ENCODE measurements around the gene DUSP12.

Gene DUSP12

DNA sequence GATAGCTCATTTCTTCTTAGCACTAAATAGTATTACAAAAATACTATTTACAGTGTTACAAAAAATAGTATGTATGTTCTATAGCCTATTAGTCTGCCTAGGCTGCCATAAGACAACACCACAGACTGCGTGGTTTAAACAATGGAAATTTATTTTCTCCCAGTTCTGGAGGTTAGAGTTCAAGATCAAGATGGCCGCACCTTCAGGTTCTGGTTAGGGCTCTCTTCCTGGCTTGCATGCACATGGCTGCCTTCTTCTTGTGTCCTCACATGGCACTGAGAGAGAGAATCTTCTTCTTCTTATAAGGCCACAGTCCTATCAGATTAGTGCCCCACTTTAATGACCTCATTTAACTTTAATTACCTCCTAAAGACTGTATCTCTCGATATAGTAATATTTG, 20.7 kb downstream of the DUSP12 start:
- DNase-seq (ENCODE audit: low read depth): no peak

DNA sequence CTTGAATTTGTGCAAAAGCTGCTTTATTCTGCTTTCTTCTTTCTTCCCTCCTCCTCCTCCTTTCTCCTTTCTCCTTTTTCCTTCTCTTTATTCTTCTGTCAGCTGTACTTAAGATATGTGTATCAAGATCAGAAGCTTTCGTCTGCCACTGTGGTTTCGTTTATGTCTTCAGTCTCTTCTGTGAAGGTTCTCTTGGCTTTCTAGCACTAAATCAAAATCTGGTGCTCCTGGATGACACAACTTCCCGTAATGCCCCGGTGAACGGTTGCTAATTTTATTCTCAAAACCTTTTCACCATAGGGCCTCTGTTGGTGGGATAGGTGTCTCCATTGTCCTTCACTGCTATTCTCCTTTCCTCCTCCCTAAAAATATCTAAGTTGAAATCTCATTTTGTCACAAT, 21.6 kb downstream of the DUSP12 start:
- no peak for DNase-seq (ENCODE audit: low read depth)

DNA sequence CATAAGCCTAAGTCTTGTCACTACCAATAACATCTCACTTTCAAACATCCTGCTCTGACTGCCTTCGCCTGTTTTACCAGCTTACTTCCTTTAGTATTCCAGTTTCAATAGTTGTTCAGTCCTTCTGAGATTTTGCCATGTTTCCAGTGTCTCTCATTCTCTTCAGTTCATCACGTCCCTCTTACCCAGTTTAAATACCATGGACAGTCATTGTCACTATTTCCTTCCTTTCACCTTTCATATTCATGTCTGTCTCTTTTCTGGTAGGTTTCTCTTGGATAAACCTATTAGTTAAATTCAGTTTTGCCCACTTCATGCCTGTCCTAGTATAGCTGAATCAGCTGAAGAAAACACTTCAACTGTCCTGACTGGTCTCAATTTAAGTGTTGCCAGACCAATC, 22.4 kb downstream of the DUSP12 start:
- DNase-seq (ENCODE audit: low read depth): no peak

DNA sequence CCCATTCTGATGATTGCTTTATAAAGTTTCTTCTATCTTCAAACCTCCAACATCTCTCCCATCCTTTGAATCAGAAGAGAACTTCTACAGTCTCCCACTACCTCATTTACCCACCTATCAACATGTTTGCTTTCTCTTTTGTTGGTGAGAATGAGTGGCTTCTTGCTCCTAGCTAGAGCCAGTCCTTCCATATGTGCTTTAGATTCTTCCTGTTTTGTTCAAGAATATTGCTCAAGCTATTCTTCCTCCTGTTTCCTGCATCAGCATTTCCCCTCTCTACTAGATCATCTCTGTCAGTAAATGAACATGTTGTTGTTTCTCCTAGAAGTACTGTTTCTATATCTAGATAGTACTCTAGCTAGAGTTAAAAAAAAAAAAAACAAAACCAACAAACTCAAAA, 22.8 kb downstream of the DUSP12 start:
- no peak for DNase-seq (ENCODE audit: low read depth)

DNA sequence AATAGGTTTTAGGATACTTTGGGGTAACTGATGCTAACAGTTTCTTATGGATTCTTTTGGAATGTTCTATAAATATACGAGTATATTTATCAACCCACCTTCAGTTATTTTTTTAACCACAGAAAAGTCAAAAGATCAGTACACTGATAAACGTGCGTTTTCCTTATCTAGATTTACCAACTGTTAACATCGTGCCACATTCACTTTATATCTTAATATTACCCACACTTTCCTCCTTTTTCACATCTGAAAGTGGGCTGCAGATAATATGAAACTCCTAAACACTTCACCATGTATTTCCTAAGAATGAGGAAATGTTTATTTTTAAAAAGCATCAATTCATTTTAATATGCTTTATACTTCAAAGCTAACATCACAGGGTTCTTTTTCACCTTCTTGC, 24.2 kb downstream of the DUSP12 start:
- DNase-seq (ENCODE audit: low read depth): no peak

DNA sequence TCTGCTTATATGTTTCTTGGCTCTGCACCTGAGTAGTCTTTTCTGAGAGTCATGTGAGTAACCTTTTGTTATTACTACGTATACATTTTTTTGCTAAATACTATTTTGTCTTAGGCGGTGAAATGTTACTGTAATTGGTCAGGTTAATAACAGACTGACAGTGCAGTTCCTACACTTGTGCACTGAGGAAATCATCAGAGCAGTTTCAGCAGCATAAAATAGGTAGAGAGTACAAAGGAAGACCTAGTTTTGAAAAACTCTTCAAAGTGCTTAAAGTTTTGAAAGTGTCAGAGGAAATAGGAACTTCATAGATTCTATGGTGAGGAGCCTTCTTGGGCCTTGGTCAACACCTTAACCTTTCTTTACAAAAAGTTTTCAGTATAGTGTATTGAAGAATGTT, 27.7 kb downstream of the DUSP12 start:
- DNase-seq (ENCODE audit: low read depth): no peak

DNA sequence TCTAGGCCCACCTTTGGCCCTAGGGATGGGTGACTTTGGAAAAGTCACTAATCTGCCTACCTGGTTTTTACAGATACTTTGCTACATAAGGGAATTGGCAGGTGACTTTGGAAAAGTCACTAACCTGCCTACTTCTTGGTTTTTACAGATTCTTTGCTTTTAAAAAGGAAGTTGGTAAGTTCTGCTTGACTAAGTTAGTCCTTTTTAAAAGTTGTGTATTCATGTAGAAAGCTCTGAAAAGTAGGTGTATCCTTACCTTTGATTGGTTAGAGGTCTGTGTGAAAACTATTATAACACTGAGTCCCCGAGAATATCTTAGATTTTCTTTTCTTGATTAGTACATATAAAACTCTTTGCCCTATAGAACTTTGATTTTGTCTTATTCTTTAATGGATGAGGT, 28.9 kb downstream of the DUSP12 start:
- no peak for DNase-seq (ENCODE audit: low read depth)

DNA sequence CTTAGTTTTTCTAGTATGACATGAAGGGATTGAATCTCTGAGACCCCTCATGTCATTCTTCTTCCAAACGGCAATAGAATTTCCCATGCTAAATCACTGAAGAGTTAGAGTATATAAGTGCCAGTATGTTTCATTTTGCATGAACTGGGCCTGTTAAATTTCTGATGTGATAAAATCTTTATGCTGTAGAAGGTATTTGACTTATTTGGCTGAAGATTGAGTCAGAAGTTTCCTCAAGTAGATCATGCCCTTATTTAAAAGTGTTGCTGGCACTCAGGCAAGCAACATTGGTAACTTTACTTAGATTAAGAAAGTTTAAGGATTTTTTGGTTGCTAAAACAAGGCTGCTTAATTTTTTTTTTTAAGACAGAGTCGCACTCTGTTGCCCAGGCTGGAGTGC, 29.8 kb downstream of the DUSP12 start:
- DNase-seq (ENCODE audit: low read depth): no peak

DNA sequence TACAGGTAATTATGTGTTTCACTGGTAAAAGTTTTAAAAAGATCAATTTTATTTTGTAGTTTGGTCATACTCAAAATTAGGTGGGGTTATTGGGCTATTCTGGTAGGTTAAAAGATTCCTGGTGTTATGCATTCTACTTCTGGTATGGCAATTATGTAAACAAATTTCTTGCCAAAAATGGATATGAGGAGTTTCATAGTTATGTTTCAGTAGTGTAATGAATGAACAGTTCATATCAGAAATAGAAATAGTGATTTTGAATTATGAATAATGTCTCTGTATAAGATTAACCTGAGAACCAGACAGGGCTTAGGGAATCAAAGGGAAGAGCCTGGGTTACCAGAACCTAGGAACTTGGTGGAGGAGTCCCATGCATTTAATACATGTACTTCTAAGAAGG, 32.4 kb downstream of the DUSP12 start:
- no peak for DNase-seq (ENCODE audit: low read depth)

DNA sequence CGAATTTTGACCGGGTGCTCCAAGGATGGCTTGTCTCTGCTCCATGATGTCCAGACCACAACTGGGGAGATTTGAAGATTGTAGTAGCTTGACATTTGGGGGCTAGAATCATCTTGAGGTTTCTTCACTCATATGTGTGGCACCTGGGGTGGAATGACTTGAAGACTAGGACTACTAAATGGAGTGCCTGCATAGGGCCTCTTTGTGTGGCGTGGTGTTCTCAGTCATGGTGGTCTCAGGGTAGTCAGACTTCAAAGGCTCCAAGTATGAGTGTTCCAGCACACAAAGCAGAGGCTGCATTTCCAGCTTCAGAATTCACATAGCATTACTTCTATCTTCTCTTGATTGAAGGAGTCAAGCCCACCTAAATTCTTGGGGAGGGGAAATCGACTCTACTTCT, 33.3 kb downstream of the DUSP12 start:
- no peak for DNase-seq (ENCODE audit: low read depth)

DNA sequence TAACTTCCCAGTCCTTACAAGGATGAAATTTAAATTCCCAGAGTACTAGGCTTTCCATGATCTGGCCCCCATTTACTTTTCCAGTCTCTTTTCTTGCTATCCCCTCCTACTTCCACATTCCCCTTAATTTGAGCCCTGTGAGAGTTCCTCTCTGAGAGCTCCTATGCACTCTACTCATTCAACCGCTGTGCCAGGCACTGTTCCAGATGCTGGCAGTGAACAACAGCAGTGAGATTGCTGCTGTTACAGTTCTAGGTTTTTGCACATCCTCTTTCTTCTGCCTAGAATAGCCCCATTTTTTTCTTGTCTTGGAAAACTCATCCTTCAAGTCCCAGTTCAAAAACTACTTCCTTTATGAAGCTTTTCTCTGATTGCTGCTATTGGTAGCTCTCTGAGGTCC, 35.4 kb downstream of the DUSP12 start:
- DNase-seq (ENCODE audit: low read depth): no peak

DNA sequence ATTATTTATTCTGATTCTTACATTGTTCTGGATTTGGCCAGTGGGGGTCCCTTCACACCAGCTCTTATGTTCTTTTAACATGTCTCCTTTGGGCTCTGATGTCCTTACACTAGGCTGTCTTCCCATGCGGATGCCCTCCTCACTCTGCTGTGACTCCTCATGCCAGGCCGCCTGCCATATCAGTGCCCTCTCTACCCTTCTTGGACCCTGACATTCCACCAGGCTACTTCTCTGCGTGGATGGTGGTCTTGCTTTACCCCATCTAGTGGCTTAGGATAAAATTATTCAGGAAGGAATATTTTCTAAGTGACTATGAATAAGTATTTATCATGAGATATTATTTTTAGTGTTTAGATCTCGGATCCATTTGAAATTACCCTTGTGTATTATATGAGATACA, 37.8 kb downstream of the DUSP12 start:
- no peak for DNase-seq (ENCODE audit: low read depth)

DNA sequence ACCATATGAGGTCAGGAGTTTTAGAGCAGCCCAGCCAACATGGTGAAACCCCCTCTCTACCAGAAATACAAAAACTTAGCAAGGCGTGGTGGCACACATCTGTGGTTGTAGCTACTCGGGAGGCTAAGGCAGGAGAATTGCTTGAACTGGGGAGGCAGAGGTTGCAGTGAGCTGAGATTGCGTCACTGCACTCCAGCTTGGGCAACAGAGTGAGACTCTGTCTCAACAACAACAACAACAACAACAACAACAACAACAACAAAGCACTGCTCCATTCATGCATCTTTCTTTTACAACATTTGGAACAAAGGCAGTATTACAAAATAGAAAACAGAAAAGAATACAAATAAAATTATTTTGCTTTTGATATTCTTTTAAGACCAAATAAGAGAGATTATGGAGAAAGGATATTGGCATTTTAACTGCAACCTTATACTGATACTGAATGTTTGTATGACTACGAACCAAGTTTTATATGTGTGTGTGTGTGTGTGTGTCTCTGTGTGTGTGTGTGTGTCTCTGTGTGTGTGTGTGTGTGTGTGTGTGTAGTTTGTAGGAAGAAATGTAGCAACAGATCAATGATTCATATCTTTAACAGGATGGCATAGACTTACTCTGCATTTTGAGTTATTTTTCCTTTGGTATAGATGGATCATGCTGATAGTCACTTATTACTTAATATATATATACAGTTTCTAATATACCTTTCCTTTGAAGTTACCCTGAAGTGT, 41.2 kb downstream of the DUSP12 start:
- DNase-seq (ENCODE audit: low read depth): no peak

DNA sequence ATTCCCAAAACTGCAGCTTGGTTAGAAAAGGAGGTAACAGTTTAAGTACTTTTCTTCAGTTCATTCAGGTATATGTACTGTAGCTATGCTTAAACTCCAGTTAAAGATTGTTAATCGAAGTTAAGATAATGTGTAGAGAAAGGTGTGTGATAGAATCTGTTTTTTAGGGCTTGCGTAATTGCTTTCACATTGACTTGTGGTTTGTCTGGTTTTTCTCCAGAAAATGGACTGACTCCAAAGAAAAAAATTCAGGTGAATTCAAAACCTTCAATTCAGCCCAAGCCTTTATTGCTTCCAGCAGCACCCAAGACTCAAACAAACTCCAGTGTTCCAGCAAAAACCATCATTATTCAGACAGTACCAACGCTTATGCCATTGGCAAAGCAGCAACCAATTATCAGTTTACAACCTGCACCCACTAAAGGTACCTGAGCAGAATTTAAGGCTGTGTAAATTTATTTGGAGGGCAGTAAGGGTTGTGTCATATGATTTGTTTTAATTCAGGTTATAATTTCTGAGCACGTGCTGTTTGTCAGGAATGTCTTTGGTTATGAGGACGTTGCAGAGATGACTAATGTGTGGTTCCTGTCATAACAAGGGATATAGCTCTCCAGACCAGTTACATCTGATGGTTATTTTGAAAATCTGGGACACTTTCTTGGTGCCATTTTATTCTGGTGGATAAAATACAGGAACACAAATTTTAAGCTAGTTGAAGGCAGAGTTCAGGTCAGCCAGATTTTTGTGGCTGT, 42.5 kb downstream of the DUSP12 start:
- no peak for DNase-seq (ENCODE audit: low read depth)

DNA sequence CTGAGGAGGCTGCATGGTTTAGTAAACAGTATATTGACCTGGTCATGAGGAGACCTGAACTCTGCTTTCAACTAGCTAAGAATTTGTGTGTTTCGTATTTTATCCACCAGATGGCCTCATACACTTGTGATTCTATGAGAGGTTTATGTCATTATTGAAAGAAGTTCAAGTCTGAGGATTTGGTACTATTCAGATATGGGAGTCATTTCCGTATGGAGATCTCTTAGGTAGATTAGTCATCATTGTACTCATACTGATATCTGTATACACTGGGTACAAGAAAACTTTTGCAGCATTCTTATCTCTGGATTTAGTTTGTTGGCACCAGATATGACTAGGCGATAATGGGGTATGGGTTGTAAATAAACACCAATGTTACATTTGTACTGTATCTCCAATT, 43.2 kb downstream of the DUSP12 start:
- no peak for DNase-seq (ENCODE audit: low read depth)

DNA sequence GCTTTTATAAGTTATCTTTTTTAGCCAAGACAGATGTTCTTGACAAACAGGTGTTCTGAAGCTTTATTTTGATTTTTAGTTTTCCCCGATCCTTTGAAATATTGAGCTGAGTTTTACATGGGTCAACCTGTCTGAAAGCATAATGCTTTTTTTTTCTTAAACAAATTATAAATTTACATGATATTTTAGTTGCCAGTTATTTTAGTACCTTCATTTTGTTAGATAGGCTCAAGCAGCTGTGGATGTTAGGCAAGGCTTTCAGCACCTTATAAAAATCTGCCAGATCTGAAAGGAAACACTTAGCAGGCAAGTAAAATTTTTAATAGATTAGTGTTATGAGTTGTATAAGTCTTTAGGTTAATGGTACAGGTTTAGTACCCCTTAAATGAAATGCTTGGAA, 50.2 kb downstream of the DUSP12 start:
- no peak for DNase-seq (ENCODE audit: low read depth)

DNA sequence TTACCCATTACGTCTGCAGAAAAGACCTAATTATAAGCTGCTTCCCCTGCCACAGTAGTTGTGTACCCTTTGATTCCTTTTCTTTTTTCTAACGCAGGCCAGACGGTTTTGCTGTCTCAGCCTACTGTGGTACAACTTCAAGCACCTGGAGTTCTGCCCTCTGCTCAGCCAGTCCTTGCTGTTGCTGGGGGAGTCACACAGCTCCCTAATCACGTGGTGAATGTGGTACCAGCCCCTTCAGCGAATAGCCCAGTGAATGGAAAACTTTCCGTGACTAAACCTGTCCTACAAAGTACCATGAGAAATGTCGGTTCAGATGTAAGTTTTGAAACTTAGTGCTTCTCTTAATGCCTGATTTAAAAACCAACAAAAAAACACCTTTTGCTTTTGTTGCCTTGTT, 52.4 kb downstream of the DUSP12 start:
- no peak for DNase-seq (ENCODE audit: low read depth)

DNA sequence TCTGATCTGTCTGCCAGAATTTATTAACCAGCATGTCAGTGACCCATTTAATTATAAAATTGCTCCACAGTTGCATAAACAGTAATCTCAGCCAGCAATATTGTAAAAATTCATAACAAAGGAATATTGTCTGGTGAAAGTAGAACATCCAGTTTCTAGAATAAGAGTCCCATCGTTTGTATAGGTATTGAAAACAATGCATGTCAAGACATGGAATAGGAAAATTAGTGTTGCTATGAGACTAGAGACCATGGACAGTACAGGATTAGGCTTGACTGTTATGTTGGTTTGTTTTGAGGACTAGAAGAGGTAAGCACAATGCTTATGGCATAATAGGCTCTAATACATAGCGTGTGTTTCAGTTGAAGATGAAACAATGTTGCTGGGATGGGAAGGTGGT, 53.6 kb downstream of the DUSP12 start:
- DNase-seq (ENCODE audit: low read depth): no peak

DNA sequence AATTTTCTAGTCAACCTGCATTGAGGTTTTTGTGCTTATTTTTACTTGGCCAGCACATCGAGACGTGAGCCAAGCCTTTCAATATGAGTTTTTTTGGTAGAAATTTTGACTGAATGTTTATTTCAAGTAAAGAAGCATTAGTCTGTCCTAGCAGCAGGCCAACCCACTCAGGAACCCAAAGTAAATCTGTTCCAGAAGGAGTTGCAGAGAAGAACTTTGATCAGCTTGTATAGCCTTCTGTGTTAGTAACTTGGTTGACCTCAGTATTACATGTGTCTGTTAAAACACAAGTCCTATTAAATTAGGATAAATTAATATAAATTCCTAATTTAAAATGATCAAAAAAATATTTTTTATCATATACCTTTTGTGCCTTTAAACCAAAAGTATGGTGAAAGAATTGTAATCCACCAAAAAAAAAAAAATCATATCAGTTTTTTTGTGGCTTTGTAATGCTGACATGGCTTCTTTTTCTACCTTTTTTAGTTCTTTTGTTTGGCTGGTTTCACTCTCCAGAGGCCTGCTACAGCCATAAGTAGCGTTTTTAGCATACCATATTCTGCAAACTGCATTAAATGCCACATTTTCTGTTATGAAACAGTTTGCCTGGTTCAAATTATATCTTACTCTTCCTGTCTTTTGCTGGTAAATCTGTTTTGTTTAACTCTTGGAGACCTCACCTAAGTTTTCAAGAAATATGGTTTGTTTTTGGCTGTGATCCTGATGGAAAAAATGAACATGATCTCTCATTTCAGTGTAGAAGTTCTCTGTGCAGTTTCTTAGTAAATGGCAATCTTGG, 56.0 kb downstream of the DUSP12 start:
- no peak for DNase-seq (ENCODE audit: low read depth)

All from stimulated activated CD8-positive, alpha-beta memory T cell treated with anti-CD3 and anti-CD28 coated beads, Interleukin-15, amount 100 ng/mL, for 1 hour (primary cell).